OCI-M2 (cell line): Measurements from ENCODE around the gene SRPK3.

Experiments used
- DNase-seq: peaks from one replicate; lab custom pipeline; 2025; ENCODE audit not compliant: unreplicated experiment; lab: John Stamatoyannopoulos, UW

The SRPK3 gene

DNA sequence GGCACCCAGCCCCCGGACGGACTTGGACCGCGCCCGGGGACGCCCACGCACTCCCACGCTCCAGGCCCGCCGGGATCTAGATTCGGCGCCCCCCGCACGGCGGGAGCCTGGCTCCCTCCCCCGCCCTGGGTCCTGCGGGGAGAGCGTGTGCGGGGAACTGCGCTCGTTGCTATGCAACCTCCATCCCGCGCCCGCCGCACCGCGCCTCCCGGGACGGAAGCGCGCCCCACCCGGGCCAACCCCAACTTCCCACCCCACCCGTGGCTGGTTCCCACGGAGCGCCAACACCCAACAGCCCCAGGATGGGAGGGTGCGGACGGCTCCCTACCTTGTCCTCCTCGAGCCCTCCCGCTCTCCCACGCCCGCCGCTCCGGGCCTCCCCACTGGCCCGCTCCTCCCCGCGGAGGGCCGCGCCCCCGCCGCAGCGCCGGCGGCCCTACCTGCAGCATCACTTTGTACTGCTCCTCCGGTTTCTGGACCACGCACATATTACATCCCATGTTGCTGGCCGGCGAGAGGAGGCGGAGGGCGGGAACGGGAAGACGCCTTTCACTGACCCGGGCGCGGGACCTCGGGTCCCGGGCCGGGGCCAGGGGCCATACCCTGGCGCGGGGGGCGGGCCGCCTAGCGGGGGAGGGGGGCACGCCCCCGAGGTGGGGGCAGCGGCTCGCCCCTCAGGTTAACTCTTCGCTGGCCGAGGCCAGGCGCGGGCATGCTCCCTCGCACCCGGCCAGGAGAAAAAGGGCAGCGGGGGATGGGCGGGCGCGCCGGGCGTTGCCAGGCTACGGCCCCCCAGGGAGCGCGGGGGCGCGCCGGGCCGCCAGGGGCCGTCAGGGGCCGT is 49.2 kb downstream of the SRPK3 start, which contains the start of gene PDZD4:
Gene PDZD4, minus strand, starts transcription at position 746 of the 841 bp plus-strand sequence. Its CDS starts 246 bp downstream, at position 500.
- DNase-seq = no peak

DNA sequence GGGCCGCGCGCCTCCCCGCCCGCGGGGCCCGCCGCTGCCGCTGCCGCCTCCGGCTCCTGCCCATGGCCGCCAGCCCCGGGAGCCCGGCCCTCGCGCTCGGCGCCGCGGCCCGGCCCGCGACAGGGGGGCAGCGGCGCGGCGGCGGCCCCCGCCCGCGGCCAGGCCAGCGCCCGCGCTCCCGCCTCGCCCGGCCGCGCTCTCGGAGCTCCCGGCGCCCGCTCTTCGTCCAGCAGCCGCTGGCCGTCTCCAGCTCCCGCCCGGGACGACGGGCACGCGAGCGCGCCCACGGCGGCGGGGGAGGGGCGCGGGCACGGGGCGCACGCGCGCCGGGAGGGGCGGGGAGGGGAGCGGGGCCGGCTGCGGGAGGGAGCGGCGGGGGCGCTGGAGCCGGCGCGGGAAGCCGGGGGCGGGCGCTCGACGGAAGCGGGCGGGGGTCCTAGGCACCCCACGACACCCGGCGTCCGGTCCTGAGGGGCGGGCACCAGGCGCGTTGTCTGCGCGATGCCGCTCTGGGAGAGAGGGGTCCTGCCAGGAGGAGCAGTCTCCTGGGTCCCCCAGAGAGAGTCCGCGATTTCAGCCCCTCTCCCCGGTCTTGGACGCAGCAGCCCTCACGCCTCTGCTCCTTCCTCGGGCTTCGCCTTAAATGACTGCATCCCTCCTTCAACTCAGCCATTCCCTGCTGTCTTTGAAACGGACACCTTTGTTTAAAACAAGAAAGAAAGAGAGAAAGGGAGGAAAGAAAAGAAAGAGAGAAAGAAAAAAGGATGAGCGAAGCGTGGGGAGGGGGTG is 50.0 kb downstream of the SRPK3 start:
- DNase-seq = no peak

DNA sequence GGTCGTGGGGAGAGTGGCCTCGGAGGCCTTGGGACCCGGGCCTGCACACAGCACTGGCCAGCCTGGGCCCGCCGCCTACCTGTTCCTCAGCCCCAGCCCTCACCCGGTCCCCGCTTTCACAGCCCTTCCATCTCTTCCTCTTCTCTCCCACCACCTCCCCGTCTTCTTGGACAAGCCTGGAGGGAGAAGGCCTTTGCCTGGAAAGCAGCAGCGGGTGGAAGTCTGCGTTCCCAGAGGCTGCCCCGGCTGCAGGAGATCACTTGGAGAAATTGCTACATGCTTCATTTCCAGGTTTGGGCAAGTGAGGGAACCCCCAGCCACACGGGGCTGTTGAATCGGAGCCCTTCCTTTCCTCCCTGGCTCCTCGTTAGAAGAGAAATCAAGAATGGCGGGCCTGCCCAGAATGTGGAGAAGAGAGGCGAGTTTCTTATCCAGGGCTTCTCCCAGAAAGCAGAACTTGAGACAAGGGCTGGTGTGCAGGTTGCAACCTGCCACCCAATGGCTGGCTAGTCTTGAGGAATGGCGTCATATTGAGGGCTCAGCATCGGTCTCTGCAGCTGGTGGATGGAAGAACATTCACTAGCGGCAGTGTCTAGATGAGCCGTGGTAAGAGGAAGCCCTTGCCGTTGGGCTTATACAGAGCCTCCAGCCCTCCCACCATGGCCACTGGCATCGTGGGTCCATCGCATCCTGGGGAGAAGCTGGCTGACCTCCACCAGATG is 50.7 kb downstream of the SRPK3 start:
- no peak for DNase-seq

DNA sequence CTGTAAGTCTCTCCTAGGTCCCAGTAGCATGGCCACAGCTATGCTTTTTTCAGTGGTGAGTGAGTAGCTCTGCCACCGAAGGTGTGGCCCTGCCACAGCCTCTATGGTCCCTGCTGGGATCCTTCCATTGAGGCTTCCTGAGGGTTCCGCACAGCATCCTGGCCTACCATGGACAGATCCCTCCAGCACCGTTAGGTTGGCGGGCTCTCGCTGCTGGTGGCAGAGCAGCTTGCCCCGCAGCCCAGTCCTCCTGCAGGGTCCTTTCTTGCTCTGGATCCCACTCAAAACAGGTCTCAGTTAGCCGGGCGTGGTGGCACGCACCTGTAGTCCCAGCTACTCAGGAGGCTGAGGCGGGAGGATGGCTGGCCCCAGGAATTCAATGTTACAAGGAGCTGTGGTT is 51.9 kb downstream of the SRPK3 start:
- no peak for DNase-seq
